ENCODE measurements around the gene ACSS3.

The ACSS3 gene

GRCh38 chr12:81221681-81222080, 143.8 kb downstream of the ACSS3 start:
- no peak for DNase-seq (ENCODE audit: low read depth in 2 of 2, low spot score in 1 of 2)

- no peak for DNase-seq (ENCODE audit: low read depth in 2 of 2, low spot score in 1 of 2)
Observed at GRCh38 chr12:81222846-81223592, 145.1 kb downstream of the ACSS3 start.

GRCh38 chr12:81224626-81225025, 146.7 kb downstream of the ACSS3 start:
- no peak for DNase-seq (ENCODE audit: low read depth in 2 of 2, low spot score in 1 of 2)

GRCh38 chr12:81229759-81230158, 151.9 kb downstream of the ACSS3 start:
- no peak for DNase-seq (ENCODE audit: low read depth in 2 of 2, low spot score in 1 of 2)

- no peak for DNase-seq (ENCODE audit: low read depth in 2 of 2, low spot score in 1 of 2)
Observed at GRCh38 chr12:81231574-81232368, 153.9 kb downstream of the ACSS3 start.

GRCh38 chr12:81245458-81245857, 167.6 kb downstream of the ACSS3 start:
- no peak for DNase-seq (ENCODE audit: low read depth in 2 of 2, low spot score in 1 of 2)

GRCh38 chr12:81245907-81246570, 168.2 kb downstream of the ACSS3 start:
- no peak for DNase-seq (ENCODE audit: low read depth in 2 of 2, low spot score in 1 of 2)

- DNase-seq (ENCODE audit: low read depth in 2 of 2, low spot score in 1 of 2), result no peak
Observed at GRCh38 chr12:81249976-81250375, 172.1 kb downstream of the ACSS3 start.

GRCh38 chr12:81252228-81252627, 174.3 kb downstream of the ACSS3 start:
- no peak for DNase-seq (ENCODE audit: low read depth in 2 of 2, low spot score in 1 of 2)

- no peak for DNase-seq (ENCODE audit: low read depth in 2 of 2, low spot score in 1 of 2)
Observed at GRCh38 chr12:81253360-81253759, 175.5 kb downstream of the ACSS3 start.

GRCh38 chr12:81255456-81255855, 177.6 kb downstream of the ACSS3 start:
- no peak for DNase-seq (ENCODE audit: low read depth in 2 of 2, low spot score in 1 of 2)

- DNase-seq (ENCODE audit: low read depth in 2 of 2, low spot score in 1 of 2), result no peak
Observed at GRCh38 chr12:81255947-81256346, 178.1 kb downstream of the ACSS3 start.

GRCh38 chr12:81257947-81258551, 180.2 kb downstream of the ACSS3 start:
- DNase-seq (ENCODE audit: low read depth in 2 of 2, low spot score in 1 of 2), result no peak

- DNase-seq (ENCODE audit: low read depth in 2 of 2, low spot score in 1 of 2), result no peak
Observed at GRCh38 chr12:81259360-81259759, 181.5 kb downstream of the ACSS3 start.

GRCh38 chr12:81261508-81262207, 183.8 kb downstream of the ACSS3 start:
- DNase-seq (ENCODE audit: low read depth in 2 of 2, low spot score in 1 of 2), result no peak

GRCh38 chr12:81263072-81263471, 185.2 kb downstream of the ACSS3 start:
- DNase-seq (ENCODE audit: low read depth in 2 of 2, low spot score in 1 of 2), result no peak

- DNase-seq (ENCODE audit: low read depth in 2 of 2, low spot score in 1 of 2), result no peak
Observed at GRCh38 chr12:81270385-81270784, 192.5 kb downstream of the ACSS3 start.

- no peak for DNase-seq (ENCODE audit: low read depth in 2 of 2, low spot score in 1 of 2)
Observed at GRCh38 chr12:81274637-81275529, 197.0 kb downstream of the ACSS3 start.

GRCh38 chr12:81284137-81284536, 206.3 kb downstream of the ACSS3 start:
- no peak for DNase-seq (ENCODE audit: low read depth in 2 of 2, low spot score in 1 of 2)

- DNase-seq (ENCODE audit: low read depth in 2 of 2, low spot score in 1 of 2), result no peak
Observed at GRCh38 chr12:81288651-81289050, 210.8 kb downstream of the ACSS3 start.
